Fibroblast of the aortic adventitia (primary cell): ENCODE measurements around the gene JAZF1. TPM values are rescaled to one million over a fixed set of nuclear protein-coding genes. Genes with fewer than 3 reads are reported as not detected.
A peak's percentile ranks its signal among the peaks of the same experiment; 100 is the strongest.

Experiments
- DNase-seq: peaks from one replicate; pipeline ENCODE4 v3.0.0-alpha.2; 2010; ENCODE audit warnings: low read depth
- H3K4me3 ChIP-seq: 2 replicates; pipeline ENCODE4 v1.5.1; 2011; ENCODE audit warnings: low read depth, mild to moderate bottlenecking, control low read depth, low read length, moderate library complexity
- total RNA-seq: library from RNA; depleted of rRNA; stranded (reverse); fragments of >200 nt; gene quantifications from 2 replicates; pipeline ENCODE4 v1.2.3, GENCODE V29; 2012; ENCODE audit warnings: low replicate concordance
- TF ChIP-seq, protein P1 (sequence below): IDR thresholded peaks from 2 replicates; pipeline ENCODE4 v1.5.1; 2011; ENCODE audit warnings: mild to moderate bottlenecking, low read length, control low read depth, inconsistent platforms; ENCODE audit not compliant: insufficient read depth

JAZF1 gene
- total RNA-seq, 1 donor: 8.3 TPM

DNA sequence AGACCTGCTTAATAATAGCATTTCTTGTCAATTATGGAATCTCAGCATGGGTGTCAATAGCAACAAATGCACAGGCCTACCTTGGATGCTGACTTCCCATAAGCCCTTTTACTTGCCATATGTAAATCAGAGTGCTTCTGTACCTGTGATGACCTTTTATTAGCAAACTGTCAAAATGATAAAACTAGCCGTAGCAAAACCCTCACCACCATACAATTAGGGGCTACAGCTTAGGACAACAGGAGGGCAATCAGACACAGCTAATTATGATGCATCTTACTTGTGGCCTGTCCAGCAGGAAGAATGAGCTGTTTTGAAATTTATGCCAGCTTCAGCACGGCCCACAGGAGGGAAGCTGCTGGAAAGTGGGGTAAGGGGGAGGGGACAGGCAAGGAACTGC, 239.1 kb downstream of the JAZF1 start:
- TF ChIP-seq, protein P1, sequence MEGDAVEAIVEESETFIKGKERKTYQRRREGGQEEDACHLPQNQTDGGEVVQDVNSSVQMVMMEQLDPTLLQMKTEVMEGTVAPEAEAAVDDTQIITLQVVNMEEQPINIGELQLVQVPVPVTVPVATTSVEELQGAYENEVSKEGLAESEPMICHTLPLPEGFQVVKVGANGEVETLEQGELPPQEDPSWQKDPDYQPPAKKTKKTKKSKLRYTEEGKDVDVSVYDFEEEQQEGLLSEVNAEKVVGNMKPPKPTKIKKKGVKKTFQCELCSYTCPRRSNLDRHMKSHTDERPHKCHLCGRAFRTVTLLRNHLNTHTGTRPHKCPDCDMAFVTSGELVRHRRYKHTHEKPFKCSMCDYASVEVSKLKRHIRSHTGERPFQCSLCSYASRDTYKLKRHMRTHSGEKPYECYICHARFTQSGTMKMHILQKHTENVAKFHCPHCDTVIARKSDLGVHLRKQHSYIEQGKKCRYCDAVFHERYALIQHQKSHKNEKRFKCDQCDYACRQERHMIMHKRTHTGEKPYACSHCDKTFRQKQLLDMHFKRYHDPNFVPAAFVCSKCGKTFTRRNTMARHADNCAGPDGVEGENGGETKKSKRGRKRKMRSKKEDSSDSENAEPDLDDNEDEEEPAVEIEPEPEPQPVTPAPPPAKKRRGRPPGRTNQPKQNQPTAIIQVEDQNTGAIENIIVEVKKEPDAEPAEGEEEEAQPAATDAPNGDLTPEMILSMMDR: no peak
- no peak for DNase-seq
- H3K4me3 ChIP-seq: no peak overlapping the region

DNA sequence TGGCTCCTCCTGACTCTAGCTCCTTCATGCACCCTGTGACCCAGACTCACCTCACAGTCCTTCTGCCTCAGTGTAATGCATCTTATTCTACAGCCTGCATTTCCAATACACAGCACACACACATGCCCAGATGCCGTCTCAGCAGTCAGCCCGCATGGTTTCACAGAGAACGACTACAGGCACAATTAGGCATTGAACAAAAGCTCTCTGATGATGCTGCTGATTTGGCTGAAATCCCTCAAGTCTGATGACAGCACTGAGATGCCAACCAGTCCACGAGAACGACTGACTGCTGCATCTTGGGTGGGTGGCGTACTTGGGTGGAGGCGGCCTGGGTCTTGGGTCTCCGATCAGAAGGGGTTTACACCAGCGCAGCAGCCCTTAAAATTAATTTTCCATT, 240.3 kb downstream of the JAZF1 start:
- H3K4me3 ChIP-seq: no peak overlapping the region
- DNase-seq: no peak
- TF ChIP-seq, protein P1: no peak

DNA sequence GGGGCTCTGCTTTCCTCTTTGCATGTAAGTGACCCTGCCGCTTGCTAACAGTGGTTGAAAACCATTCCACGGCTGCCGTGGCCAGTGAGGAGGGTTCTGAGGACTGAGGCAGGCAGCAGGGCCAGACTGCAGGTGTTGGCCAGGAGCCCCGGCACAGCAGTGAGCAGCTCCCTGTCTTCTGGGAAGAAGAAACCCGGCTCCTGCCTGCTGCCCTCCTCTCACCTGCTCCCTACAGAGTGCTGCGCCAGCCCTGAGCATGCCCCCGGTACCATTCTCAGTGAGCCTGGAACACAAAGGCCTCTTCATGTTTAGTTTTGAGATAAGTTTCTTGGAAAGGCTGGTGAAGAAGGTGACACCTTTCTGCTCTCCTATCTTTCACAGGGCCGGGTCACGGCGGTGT, 240.7 kb downstream of the JAZF1 start:
- no peak overlapping the region for H3K4me3 ChIP-seq
- TF ChIP-seq, protein P1: no peak
- no peak for DNase-seq

DNA sequence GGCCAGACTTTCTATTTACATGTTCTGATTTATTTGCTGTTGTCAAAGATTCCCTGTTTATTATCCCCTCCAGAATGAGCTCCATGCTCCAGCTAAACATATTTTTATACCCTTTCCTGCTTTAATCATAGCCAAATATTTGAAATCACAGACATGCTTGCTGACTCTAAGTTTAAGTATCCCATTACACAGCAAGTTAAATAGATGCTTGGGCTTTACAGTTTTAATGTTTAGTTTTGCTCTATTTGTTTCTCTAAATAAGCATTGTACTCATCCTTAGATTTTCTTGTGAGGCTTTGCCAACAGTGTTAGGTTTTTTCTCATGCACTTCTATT, 243.9 kb downstream of the JAZF1 start:
- no peak for DNase-seq
- H3K4me3 ChIP-seq: no peak overlapping the region
- TF ChIP-seq, protein P1: no peak

DNA sequence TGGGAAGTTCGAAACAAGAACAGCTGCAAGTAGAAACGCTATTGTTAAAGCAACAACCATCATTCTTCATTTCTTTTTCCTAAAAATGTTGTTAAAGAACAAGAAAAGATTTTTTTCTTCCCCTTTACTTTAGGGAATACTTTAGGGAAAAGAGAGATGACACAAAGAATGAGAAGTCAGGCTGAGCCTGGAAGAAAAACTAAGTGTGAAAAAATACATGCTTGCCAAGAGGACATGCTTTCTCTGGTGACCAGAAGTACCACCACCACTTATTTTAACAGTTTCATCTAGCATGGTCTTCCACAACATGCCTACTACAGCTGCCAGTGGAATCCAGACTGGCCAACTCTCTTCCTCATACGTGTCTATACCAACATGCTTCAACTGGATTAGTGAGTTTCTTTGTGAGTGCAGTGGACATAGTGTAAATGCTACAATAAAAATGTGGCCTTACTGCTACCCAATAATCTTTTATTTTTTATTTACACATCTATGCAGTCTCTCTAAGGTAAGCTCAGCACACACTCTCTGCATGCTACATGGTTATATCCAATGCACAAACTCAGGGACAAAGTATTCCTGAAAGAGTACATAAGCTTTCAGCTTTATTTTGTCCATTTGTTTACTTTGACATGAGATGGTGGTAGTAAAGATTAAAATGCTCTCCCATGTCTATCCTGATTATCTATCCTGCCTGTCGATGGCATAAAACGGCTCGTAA, 244.4 kb downstream of the JAZF1 start:
- TF ChIP-seq, protein P1: no peak
- no peak overlapping the region for H3K4me3 ChIP-seq

DNA sequence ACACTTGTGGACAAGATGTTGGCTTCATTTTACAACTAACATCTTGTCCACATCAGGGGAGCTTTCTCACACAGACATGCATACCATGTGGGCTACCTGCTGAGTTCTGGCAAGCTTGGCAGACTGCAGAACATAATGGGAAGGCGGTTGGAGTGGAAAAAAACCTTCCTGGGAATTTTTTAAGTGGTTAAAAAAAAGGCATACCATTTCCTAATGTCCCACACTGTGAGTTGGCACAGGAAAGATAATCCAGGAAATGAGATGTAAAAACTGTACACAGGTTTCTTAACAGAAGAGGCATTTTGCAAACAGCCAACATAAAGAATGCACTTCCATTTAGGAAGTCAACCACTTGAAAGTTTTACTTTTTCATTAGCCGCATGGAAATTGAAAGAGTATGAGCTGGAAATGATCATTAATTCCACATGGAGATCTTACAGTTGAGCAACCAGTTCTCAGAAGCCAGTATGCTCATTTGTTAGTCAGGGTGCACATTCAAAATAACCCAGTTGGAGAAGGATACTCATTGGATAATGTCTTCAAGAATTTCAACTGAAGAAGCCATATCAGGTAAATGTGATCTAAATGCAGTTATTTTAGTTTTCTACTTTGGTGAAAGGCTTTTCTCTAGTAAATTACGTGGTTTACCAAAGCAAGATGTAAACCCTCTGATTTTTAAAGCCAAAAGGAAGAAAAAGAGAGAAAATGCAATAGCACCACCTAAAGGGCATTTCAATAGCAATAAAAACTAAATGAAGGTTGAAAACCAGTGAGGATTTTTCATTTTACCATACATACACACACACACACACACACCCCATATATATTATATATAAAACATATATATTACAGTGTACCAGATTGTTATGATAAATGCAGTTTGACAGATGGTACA, 246.7 kb downstream of the JAZF1 start:
- peak; percentile 54 for DNase-seq
- TF ChIP-seq, protein P1: peak; percentile 32
- H3K4me3 ChIP-seq: no peak overlapping the region

More for the DNA sequence above, 244.4 kb downstream of the JAZF1 start:
- no peak for DNase-seq
